Neural cell (in vitro differentiated cells): Measurements from ENCODE around the gene MYCBP.

ENCODE experiments used
- EP300 ChIP-seq: fragments of 450-650 bp; conservative IDR thresholded peaks from 2 replicates; pipeline ENCODE4 v1.6.1; 2014; ENCODE audit warnings: antibody characterized with exemption, mild to moderate bottlenecking, moderate library complexity; ENCODE audit not compliant: poor library complexity, severe bottlenecking
- EZH2 ChIP-seq: fragments of 200-600, 300-800 bp; shearing (Covaris generic), sonication (generic); IDR thresholded peaks from 2 replicates; pipeline ENCODE4 v1.6.1; 2014; ENCODE audit warnings: antibody characterized with exemption, low read length, borderline replicate concordance, mild to moderate bottlenecking; ENCODE audit not compliant: insufficient read depth, poor library complexity, severe bottlenecking
- MXI1 ChIP-seq: fragments of 450-650 bp; conservative IDR thresholded peaks from 2 replicates; pipeline ENCODE4 v1.6.1; 2014; ENCODE audit warnings: antibody characterized with exemption, mild to moderate bottlenecking; ENCODE audit not compliant: poor library complexity, severe bottlenecking
- POLR2AphosphoS5 ChIP-seq: IDR thresholded peaks from 2 replicates; pipeline ENCODE4 v1.6.1; 2012
- RAD21 ChIP-seq: fragments of 450-650 bp; conservative IDR thresholded peaks from 2 replicates; pipeline ENCODE4 v1.6.1; 2014; ENCODE audit warnings: antibody characterized with exemption, mild to moderate bottlenecking, moderate library complexity
- TAF1 ChIP-seq: IDR thresholded peaks from 2 replicates; pipeline ENCODE4 v1.6.1; 2012; ENCODE audit warnings: low read depth
- TF ChIP-seq, protein P1 (sequence below): fragments of 450-650 bp; IDR thresholded peaks from 2 replicates; pipeline ENCODE4 v1.5.1; 2014; ENCODE audit warnings: antibody characterized with exemption, mild to moderate bottlenecking, moderate library complexity; ENCODE audit not compliant: poor library complexity, severe bottlenecking

DNA sequence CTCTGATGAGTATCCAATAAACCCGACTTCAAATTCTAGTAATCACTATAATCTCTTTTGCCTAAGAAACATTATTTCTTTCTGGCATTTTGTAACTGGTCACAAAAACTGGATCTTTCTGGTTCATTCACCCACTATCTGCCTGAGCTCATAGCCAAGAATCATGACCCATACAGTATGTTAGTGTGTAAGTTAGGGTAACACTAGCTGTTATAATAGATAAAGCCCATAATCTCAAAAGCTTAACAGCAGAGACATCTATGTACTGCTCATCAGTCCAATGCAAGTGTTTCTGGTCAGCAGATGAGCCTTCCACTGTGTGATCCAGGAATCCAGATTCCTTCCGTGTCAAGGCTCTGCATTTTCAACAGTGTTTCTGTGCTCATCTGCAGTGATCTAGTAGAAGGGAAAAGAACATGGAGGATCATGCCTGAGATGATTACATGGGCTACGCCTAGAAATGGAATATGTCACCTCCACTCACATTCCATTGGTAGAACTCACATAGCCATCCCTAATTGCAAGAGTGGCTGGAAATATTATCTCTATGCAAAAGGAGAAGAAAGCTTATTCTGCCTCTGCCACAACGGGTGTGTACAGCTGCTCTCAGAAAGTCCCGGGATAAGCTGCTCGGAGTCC, 41.3 kb downstream of the MYCBP start:
- TF ChIP-seq, protein P1, sequence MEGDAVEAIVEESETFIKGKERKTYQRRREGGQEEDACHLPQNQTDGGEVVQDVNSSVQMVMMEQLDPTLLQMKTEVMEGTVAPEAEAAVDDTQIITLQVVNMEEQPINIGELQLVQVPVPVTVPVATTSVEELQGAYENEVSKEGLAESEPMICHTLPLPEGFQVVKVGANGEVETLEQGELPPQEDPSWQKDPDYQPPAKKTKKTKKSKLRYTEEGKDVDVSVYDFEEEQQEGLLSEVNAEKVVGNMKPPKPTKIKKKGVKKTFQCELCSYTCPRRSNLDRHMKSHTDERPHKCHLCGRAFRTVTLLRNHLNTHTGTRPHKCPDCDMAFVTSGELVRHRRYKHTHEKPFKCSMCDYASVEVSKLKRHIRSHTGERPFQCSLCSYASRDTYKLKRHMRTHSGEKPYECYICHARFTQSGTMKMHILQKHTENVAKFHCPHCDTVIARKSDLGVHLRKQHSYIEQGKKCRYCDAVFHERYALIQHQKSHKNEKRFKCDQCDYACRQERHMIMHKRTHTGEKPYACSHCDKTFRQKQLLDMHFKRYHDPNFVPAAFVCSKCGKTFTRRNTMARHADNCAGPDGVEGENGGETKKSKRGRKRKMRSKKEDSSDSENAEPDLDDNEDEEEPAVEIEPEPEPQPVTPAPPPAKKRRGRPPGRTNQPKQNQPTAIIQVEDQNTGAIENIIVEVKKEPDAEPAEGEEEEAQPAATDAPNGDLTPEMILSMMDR = no peak
- TF ChIP-seq EZH2 = no peak
- no peak for TF ChIP-seq TAF1
- TF ChIP-seq MXI1 = no peak
- TF ChIP-seq EP300 = no peak
- TF ChIP-seq POLR2AphosphoS5 = no peak
- TF ChIP-seq RAD21 = no peak
